Liver (tissue), 3 donors: Measurements from ENCODE around the gene GRM1.

ENCODE experiments used
- EGR1 ChIP-seq, 2 donors: IDR thresholded peaks; 2 replicates each; pipeline ENCODE4 v1.6.1; 2016 to 2018; ENCODE audit warnings: antibody characterized with exemption in 2 of 2, low read depth in 2 of 2
- FOXA1 ChIP-seq: IDR thresholded peaks from 2 replicates; pipeline ENCODE4 v1.6.1; 2016; ENCODE audit warnings: antibody characterized with exemption
- GABPA ChIP-seq, 2 donors: IDR thresholded peaks in 1 of 2; conservative IDR thresholded peaks in 1 of 2; 2 replicates each; pipeline ENCODE4 v1.6.1; 2016; ENCODE audit warnings: antibody characterized with exemption in 2 of 2, mild to moderate bottlenecking in 1 of 2, moderate library complexity in 1 of 2
- JUND ChIP-seq, 2 donors: IDR thresholded peaks; 2 replicates each; pipeline ENCODE4 v1.6.1; 2016; ENCODE audit warnings: antibody characterized with exemption in 2 of 2
- RAD21 ChIP-seq, 2 donors: IDR thresholded peaks; 2 replicates each; pipeline ENCODE4 v1.6.1; 2016; ENCODE audit warnings: antibody characterized with exemption in 2 of 2, mild to moderate bottlenecking in 2 of 2
- RXRA ChIP-seq, 2 donors: IDR thresholded peaks; 2 replicates each; pipeline ENCODE4 v1.6.1; 2017 to 2018; ENCODE audit warnings: antibody characterized with exemption in 2 of 2, mild to moderate bottlenecking in 1 of 2
- SP1 ChIP-seq: IDR thresholded peaks from 2 replicates; pipeline ENCODE4 v1.6.1; 2018; ENCODE audit warnings: antibody characterized with exemption, mild to moderate bottlenecking
- TAF1 ChIP-seq: conservative IDR thresholded peaks from 2 replicates; pipeline ENCODE4 v1.6.1; 2016; ENCODE audit warnings: antibody characterized with exemption, mild to moderate bottlenecking
- YY1 ChIP-seq: IDR thresholded peaks from 2 replicates; pipeline ENCODE4 v1.6.1; 2016; ENCODE audit warnings: antibody characterized with exemption, mild to moderate bottlenecking
- TF ChIP-seq, protein P1 (sequence below): fragments of 150-350 bp; IDR thresholded peaks from 2 replicates; pipeline ENCODE4 v1.5.1; 2017; ENCODE audit warnings: improper control_type of control experiment, low read depth, low read length; ENCODE audit not compliant: missing input control
- TF ChIP-seq, protein P2 (sequence below): IDR thresholded peaks from 2 replicates; pipeline ENCODE4 v1.6.1; 2016; ENCODE audit warnings: antibody characterized with exemption
- TF ChIP-seq, protein P3 (sequence below): IDR thresholded peaks from 2 replicates; pipeline ENCODE4 v1.6.1; 2016; ENCODE audit warnings: antibody characterized with exemption
- TF ChIP-seq, protein P4 (sequence below): IDR thresholded peaks from 2 replicates; pipeline ENCODE4 v1.6.1; 2016; ENCODE audit warnings: antibody characterized with exemption, mild to moderate bottlenecking
- TF ChIP-seq, protein P5 (sequence below): IDR thresholded peaks from 2 replicates; pipeline ENCODE4 v1.6.1; 2016; ENCODE audit warnings: antibody characterized with exemption
- donor health status: healthy.
- donor health status: healthy.

DNA sequence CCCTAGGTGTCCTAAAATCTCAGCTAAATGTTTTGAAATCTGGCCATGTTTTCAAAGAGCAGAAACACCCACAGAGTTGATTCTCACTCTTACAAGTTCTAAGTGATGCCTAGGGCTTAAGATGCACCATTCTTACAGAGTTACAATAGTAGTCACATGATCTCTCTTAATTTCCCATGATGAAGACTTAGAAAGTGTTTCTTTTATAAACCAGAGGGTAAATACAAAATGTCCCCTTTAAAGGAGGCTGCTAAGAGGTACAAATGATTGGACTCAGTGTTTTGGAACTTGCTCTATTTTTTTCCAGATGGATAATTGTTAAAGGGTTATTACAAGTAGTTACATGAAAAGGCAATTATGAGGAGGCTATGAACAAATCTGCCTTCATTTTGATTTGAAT, 244.6 kb downstream of the GRM1 start:
- TF ChIP-seq, protein P1, sequence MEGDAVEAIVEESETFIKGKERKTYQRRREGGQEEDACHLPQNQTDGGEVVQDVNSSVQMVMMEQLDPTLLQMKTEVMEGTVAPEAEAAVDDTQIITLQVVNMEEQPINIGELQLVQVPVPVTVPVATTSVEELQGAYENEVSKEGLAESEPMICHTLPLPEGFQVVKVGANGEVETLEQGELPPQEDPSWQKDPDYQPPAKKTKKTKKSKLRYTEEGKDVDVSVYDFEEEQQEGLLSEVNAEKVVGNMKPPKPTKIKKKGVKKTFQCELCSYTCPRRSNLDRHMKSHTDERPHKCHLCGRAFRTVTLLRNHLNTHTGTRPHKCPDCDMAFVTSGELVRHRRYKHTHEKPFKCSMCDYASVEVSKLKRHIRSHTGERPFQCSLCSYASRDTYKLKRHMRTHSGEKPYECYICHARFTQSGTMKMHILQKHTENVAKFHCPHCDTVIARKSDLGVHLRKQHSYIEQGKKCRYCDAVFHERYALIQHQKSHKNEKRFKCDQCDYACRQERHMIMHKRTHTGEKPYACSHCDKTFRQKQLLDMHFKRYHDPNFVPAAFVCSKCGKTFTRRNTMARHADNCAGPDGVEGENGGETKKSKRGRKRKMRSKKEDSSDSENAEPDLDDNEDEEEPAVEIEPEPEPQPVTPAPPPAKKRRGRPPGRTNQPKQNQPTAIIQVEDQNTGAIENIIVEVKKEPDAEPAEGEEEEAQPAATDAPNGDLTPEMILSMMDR, result no peak
- TF ChIP-seq, protein P2, sequence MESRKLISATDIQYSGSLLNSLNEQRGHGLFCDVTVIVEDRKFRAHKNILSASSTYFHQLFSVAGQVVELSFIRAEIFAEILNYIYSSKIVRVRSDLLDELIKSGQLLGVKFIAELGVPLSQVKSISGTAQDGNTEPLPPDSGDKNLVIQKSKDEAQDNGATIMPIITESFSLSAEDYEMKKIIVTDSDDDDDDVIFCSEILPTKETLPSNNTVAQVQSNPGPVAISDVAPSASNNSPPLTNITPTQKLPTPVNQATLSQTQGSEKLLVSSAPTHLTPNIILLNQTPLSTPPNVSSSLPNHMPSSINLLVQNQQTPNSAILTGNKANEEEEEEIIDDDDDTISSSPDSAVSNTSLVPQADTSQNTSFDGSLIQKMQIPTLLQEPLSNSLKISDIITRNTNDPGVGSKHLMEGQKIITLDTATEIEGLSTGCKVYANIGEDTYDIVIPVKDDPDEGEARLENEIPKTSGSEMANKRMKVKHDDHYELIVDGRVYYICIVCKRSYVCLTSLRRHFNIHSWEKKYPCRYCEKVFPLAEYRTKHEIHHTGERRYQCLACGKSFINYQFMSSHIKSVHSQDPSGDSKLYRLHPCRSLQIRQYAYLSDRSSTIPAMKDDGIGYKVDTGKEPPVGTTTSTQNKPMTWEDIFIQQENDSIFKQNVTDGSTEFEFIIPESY, result no peak
- TF ChIP-seq RXRA (IDR thresholded peaks at IDR 0.05) (no peak), EGR1 (IDR thresholded peaks at IDR 0.05; ENCODE audit: low read depth in 2 of 2) (no peak), GABPA (IDR thresholded peaks at IDR 0.05 in 1 of 2, conservative IDR thresholded peaks at IDR 0.05 in 1 of 2) (no peak), SP1 (no peak), RAD21 (IDR thresholded peaks at IDR 0.05) (no peak), JUND (IDR thresholded peaks at IDR 0.05) (no peak), YY1 (no peak), TAF1 (no peak), FOXA1 (no peak)
- TF ChIP-seq, protein P3, sequence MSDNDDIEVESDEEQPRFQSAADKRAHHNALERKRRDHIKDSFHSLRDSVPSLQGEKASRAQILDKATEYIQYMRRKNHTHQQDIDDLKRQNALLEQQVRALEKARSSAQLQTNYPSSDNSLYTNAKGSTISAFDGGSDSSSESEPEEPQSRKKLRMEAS, result no peak
- TF ChIP-seq, protein P4, sequence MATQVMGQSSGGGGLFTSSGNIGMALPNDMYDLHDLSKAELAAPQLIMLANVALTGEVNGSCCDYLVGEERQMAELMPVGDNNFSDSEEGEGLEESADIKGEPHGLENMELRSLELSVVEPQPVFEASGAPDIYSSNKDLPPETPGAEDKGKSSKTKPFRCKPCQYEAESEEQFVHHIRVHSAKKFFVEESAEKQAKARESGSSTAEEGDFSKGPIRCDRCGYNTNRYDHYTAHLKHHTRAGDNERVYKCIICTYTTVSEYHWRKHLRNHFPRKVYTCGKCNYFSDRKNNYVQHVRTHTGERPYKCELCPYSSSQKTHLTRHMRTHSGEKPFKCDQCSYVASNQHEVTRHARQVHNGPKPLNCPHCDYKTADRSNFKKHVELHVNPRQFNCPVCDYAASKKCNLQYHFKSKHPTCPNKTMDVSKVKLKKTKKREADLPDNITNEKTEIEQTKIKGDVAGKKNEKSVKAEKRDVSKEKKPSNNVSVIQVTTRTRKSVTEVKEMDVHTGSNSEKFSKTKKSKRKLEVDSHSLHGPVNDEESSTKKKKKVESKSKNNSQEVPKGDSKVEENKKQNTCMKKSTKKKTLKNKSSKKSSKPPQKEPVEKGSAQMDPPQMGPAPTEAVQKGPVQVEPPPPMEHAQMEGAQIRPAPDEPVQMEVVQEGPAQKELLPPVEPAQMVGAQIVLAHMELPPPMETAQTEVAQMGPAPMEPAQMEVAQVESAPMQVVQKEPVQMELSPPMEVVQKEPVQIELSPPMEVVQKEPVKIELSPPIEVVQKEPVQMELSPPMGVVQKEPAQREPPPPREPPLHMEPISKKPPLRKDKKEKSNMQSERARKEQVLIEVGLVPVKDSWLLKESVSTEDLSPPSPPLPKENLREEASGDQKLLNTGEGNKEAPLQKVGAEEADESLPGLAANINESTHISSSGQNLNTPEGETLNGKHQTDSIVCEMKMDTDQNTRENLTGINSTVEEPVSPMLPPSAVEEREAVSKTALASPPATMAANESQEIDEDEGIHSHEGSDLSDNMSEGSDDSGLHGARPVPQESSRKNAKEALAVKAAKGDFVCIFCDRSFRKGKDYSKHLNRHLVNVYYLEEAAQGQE, result no peak
- TF ChIP-seq, protein P5, sequence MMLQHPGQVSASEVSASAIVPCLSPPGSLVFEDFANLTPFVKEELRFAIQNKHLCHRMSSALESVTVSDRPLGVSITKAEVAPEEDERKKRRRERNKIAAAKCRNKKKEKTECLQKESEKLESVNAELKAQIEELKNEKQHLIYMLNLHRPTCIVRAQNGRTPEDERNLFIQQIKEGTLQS, result no peak
